HG02884 (cell line): ENCODE data around the gene CDRT15.
"Not testable (repeated sequence)": the region's sequence is repeated elsewhere in the genome, so short reads cannot be mapped to it uniquely, and the experiment has no call there.

Experiments used
- ATAC-seq: cut with Tn5 transposase; IDR thresholded peaks from one replicate; pipeline ENCODE4 v1.9.1; 2021; ENCODE audit warnings: mild to moderate bottlenecking, moderate library complexity; ENCODE audit not compliant: unreplicated experiment

Gene CDRT15

GRCh38 chr17:14207791-14208190 lies 28.9 kb downstream of the CDRT15 start:
- no peak for ATAC-seq

GRCh38 chr17:14206891-14207290 lies 29.8 kb downstream of the CDRT15 start:
- ATAC-seq = no peak

- no peak for ATAC-seq
These were observed 30.6 kb downstream of the CDRT15 start for GRCh38 chr17:14205992-14206461.

- ATAC-seq = no peak
These were observed 31.3 kb downstream of the CDRT15 start for GRCh38 chr17:14205380-14205779.

- no peak for ATAC-seq
These were observed 32.1 kb downstream of the CDRT15 start for GRCh38 chr17:14204546-14204945.

GRCh38 chr17:14204084-14204483 lies 32.6 kb downstream of the CDRT15 start:
- no peak for ATAC-seq

- no peak for ATAC-seq
These were observed 33.3 kb downstream of the CDRT15 start for GRCh38 chr17:14203388-14203787.

GRCh38 chr17:14202388-14203166 lies 34.1 kb downstream of the CDRT15 start:
- no peak for ATAC-seq

GRCh38 chr17:14201988-14202380 lies 34.7 kb downstream of the CDRT15 start:
- no peak for ATAC-seq

GRCh38 chr17:14201021-14201987 lies 35.4 kb downstream of the CDRT15 start:
- no peak for ATAC-seq

- ATAC-seq = no peak
These were observed 36.3 kb downstream of the CDRT15 start for GRCh38 chr17:14200354-14200753.

- no peak for ATAC-seq
These were observed 37.1 kb downstream of the CDRT15 start for GRCh38 chr17:14199601-14200000.

- no peak for ATAC-seq
These were observed 38.1 kb downstream of the CDRT15 start for GRCh38 chr17:14198575-14198974.

- no peak for ATAC-seq
These were observed 38.6 kb downstream of the CDRT15 start for GRCh38 chr17:14198013-14198412.

- ATAC-seq = no peak
These were observed 39.1 kb downstream of the CDRT15 start for GRCh38 chr17:14197586-14197985.

- ATAC-seq = no peak
These were observed 39.6 kb downstream of the CDRT15 start for GRCh38 chr17:14197057-14197456.

- ATAC-seq = peak; percentile 41
These were observed 40.2 kb downstream of the CDRT15 start for GRCh38 chr17:14196377-14196997.

- ATAC-seq = not testable (repeated sequence)
These were observed 43.9 kb downstream of the CDRT15 start for GRCh38 chr17:14192636-14193344.

- ATAC-seq = not testable (repeated sequence)
These were observed 44.6 kb downstream of the CDRT15 start for GRCh38 chr17:14192039-14192438.

- not testable (repeated sequence) for ATAC-seq
These were observed 45.2 kb downstream of the CDRT15 start for GRCh38 chr17:14191469-14191868.

GRCh38 chr17:14190774-14191173 lies 45.9 kb downstream of the CDRT15 start:
- not testable (repeated sequence) for ATAC-seq
